ENCODE measurements around the gene CPAMD8.
A peak's percentile ranks its signal among the peaks of the same experiment; 100 is the strongest.

The CPAMD8 gene

GRCh38 chr19:16890461-16891184 is 136.0 kb downstream of the CPAMD8 start:
- H3K27me3 ChIP-seq (ENCODE audit: control insufficient read depth in 2 of 2, insufficient read depth in 2 of 2, low read length in 2 of 2) = no peaks in the 10 kb centered on the region
- no peaks in the 10 kb centered on the region for H3K9me3 ChIP-seq (ENCODE audit: control insufficient read depth in 2 of 2, low read length in 2 of 2)
- H3K36me3 ChIP-seq (ENCODE audit: control insufficient read depth in 2 of 2, insufficient read depth in 2 of 2, low read length in 2 of 2) = no peaks in the 10 kb centered on the region
- no peak overlapping the region for H3K4me3 ChIP-seq (ENCODE audit: low read length in 2 of 2)
- H3K27ac ChIP-seq (ENCODE audit: low read depth in 2 of 2, low read length in 2 of 2) = no peak overlapping the region
- peaks cover 6 to 8% of the 10 kb centered on the region in 2 donors for H3K4me1 ChIP-seq (ENCODE audit: control insufficient read depth in 2 of 2, insufficient read depth in 2 of 2, low read length in 2 of 2)
- no peak overlapping the region for H3K9ac ChIP-seq (ENCODE audit: low read depth in 1 of 2, low read length in 2 of 2)

GRCh38 chr19:16889883-16890460 is 136.6 kb downstream of the CPAMD8 start:
- Histone ChIP-seq H3K4me1 (ENCODE audit: control insufficient read depth in 2 of 2, insufficient read depth in 2 of 2, low read length in 2 of 2) (peaks cover 5 to 8% of the 10 kb centered on the region in 2 donors), H3K9me3 (ENCODE audit: control insufficient read depth in 2 of 2, low read length in 2 of 2) (no peaks in the 10 kb centered on the region), H3K27me3 (ENCODE audit: control insufficient read depth in 2 of 2, insufficient read depth in 2 of 2, low read length in 2 of 2) (no peaks in the 10 kb centered on the region), H3K9ac (ENCODE audit: low read depth in 1 of 2, low read length in 2 of 2) (peak overlapping the region in 1 of 2 donors; percentile 26), H3K27ac (ENCODE audit: low read depth in 2 of 2, low read length in 2 of 2) (peak overlapping the region; percentile 52 to 76), H3K4me3 (ENCODE audit: low read length in 2 of 2) (no peak overlapping the region), H3K36me3 (ENCODE audit: control insufficient read depth in 2 of 2, insufficient read depth in 2 of 2, low read length in 2 of 2) (no peaks in the 10 kb centered on the region)

- Histone ChIP-seq H3K9me3 (ENCODE audit: control insufficient read depth in 2 of 2, low read length in 2 of 2) (no peaks in the 10 kb centered on the region), H3K4me3 (ENCODE audit: low read length in 2 of 2) (peak overlapping the region; percentile 23 to 48), H3K4me1 (ENCODE audit: control insufficient read depth in 2 of 2, insufficient read depth in 2 of 2, low read length in 2 of 2) (peaks cover 5 to 8% of the 10 kb centered on the region in 2 donors), H3K36me3 (ENCODE audit: control insufficient read depth in 2 of 2, insufficient read depth in 2 of 2, low read length in 2 of 2) (no peaks in the 10 kb centered on the region), H3K27me3 (ENCODE audit: control insufficient read depth in 2 of 2, insufficient read depth in 2 of 2, low read length in 2 of 2) (no peaks in the 10 kb centered on the region), H3K9ac (ENCODE audit: low read depth in 1 of 2, low read length in 2 of 2) (peak overlapping the region in 1 of 2 donors; percentile 26), H3K27ac (ENCODE audit: low read depth in 2 of 2, low read length in 2 of 2) (peak overlapping the region; percentile 52 to 76)
Measured at GRCh38 chr19:16889366-16889882, 137.2 kb downstream of the CPAMD8 start.

- Histone ChIP-seq H3K27me3 (ENCODE audit: control insufficient read depth in 2 of 2, insufficient read depth in 2 of 2, low read length in 2 of 2) (no peaks in the 10 kb centered on the region), H3K4me1 (ENCODE audit: control insufficient read depth in 2 of 2, insufficient read depth in 2 of 2, low read length in 2 of 2) (peaks cover under 1 to 5% of the 10 kb centered on the region in 2 donors), H3K9me3 (ENCODE audit: control insufficient read depth in 2 of 2, low read length in 2 of 2) (no peaks in the 10 kb centered on the region), H3K9ac (ENCODE audit: low read depth in 1 of 2, low read length in 2 of 2) (peak within 1 kb of the TSS in 1 of 2 donors; percentile 26), H3K4me3 (ENCODE audit: low read length in 2 of 2) (peak within 1 kb of the TSS; percentile 23 to 48), H3K36me3 (ENCODE audit: control insufficient read depth in 2 of 2, insufficient read depth in 2 of 2, low read length in 2 of 2) (no peaks in the 10 kb centered on the region), H3K27ac (ENCODE audit: low read depth in 2 of 2, low read length in 2 of 2) (peak within 1 kb of the TSS; percentile 52 to 76)
Measured at GRCh38 chr19:16888629-16889365, 137.8 kb downstream of the CPAMD8 start, which contains the start of gene F2RL3. Gene F2RL3 (plus strand): TSS chr19:16888999. CDS start chr19:16889190, 191 bp downstream.

- Histone ChIP-seq H3K9ac (ENCODE audit: low read depth in 1 of 2, low read length in 2 of 2) (no peak overlapping the region), H3K9me3 (ENCODE audit: control insufficient read depth in 2 of 2, low read length in 2 of 2) (peaks cover 0 to under 1% of the 10 kb centered on the region in 2 donors), H3K4me1 (ENCODE audit: control insufficient read depth in 2 of 2, insufficient read depth in 2 of 2, low read length in 2 of 2) (peaks cover 0 to 5% of the 10 kb centered on the region in 2 donors), H3K27me3 (ENCODE audit: control insufficient read depth in 2 of 2, insufficient read depth in 2 of 2, low read length in 2 of 2) (no peaks in the 10 kb centered on the region), H3K4me3 (ENCODE audit: low read length in 2 of 2) (no peak overlapping the region), H3K36me3 (ENCODE audit: control insufficient read depth in 2 of 2, insufficient read depth in 2 of 2, low read length in 2 of 2) (no peaks in the 10 kb centered on the region), H3K27ac (ENCODE audit: low read depth in 2 of 2, low read length in 2 of 2) (peak overlapping the region in 1 of 2 donors; percentile 52)
Measured at GRCh38 chr19:16887353-16888265, 139.0 kb downstream of the CPAMD8 start.

- H3K27ac ChIP-seq (ENCODE audit: low read depth in 2 of 2, low read length in 2 of 2) = peak overlapping the region in 1 of 2 donors; percentile 65
- H3K4me3 ChIP-seq (ENCODE audit: low read length in 2 of 2) = peak overlapping the region in 1 of 2 donors; percentile 26
- no peaks in the 10 kb centered on the region for H3K27me3 ChIP-seq (ENCODE audit: control insufficient read depth in 2 of 2, insufficient read depth in 2 of 2, low read length in 2 of 2)
- H3K4me1 ChIP-seq (ENCODE audit: control insufficient read depth in 2 of 2, insufficient read depth in 2 of 2, low read length in 2 of 2) = peaks cover 0 to 3% of the 10 kb centered on the region in 2 donors
- H3K36me3 ChIP-seq (ENCODE audit: control insufficient read depth in 2 of 2, insufficient read depth in 2 of 2, low read length in 2 of 2) = no peaks in the 10 kb centered on the region
- peaks cover 0 to 4% of the 10 kb centered on the region in 2 donors for H3K9me3 ChIP-seq (ENCODE audit: control insufficient read depth in 2 of 2, low read length in 2 of 2)
- no peak overlapping the region for H3K9ac ChIP-seq (ENCODE audit: low read depth in 1 of 2, low read length in 2 of 2)
Measured at GRCh38 chr19:16886305-16886880, 140.2 kb downstream of the CPAMD8 start.

- Histone ChIP-seq H3K9ac (ENCODE audit: low read depth in 1 of 2, low read length in 2 of 2) (no peak overlapping the region), H3K27me3 (ENCODE audit: control insufficient read depth in 2 of 2, insufficient read depth in 2 of 2, low read length in 2 of 2) (no peaks in the 10 kb centered on the region), H3K27ac (ENCODE audit: low read depth in 2 of 2, low read length in 2 of 2) (no peak overlapping the region), H3K4me1 (ENCODE audit: control insufficient read depth in 2 of 2, insufficient read depth in 2 of 2, low read length in 2 of 2) (peaks cover 0 to 3% of the 10 kb centered on the region in 2 donors), H3K4me3 (ENCODE audit: low read length in 2 of 2) (no peak overlapping the region), H3K36me3 (ENCODE audit: control insufficient read depth in 2 of 2, insufficient read depth in 2 of 2, low read length in 2 of 2) (no peaks in the 10 kb centered on the region), H3K9me3 (ENCODE audit: control insufficient read depth in 2 of 2, low read length in 2 of 2) (peaks cover 0 to 4% of the 10 kb centered on the region in 2 donors)
Measured at GRCh38 chr19:16885166-16885565, 141.4 kb downstream of the CPAMD8 start.

GRCh38 chr19:16883522-16883921 is 143.1 kb downstream of the CPAMD8 start:
- H3K4me1 ChIP-seq (ENCODE audit: control insufficient read depth in 2 of 2, insufficient read depth in 2 of 2, low read length in 2 of 2) = peaks cover 0 to 3% of the 10 kb centered on the region in 2 donors
- H3K9me3 ChIP-seq (ENCODE audit: control insufficient read depth in 2 of 2, low read length in 2 of 2) = peaks cover 0 to 4% of the 10 kb centered on the region in 2 donors
- H3K27ac ChIP-seq (ENCODE audit: low read depth in 2 of 2, low read length in 2 of 2) = no peak overlapping the region
- H3K36me3 ChIP-seq (ENCODE audit: control insufficient read depth in 2 of 2, insufficient read depth in 2 of 2, low read length in 2 of 2) = peaks cover 4 to 13% of the 10 kb centered on the region in 2 donors
- H3K4me3 ChIP-seq (ENCODE audit: low read length in 2 of 2) = no peak overlapping the region
- H3K9ac ChIP-seq (ENCODE audit: low read depth in 1 of 2, low read length in 2 of 2) = no peak overlapping the region
- no peaks in the 10 kb centered on the region for H3K27me3 ChIP-seq (ENCODE audit: control insufficient read depth in 2 of 2, insufficient read depth in 2 of 2, low read length in 2 of 2)

- H3K27ac ChIP-seq (ENCODE audit: low read depth in 2 of 2, low read length in 2 of 2) = no peak overlapping the region
Measured at GRCh38 chr19:16882146-16882545, 144.5 kb downstream of the CPAMD8 start.

More at GRCh38 chr19:16882146-16882545, 144.5 kb downstream of the CPAMD8 start:
- peaks cover 0 to 4% of the 10 kb centered on the region in 2 donors for H3K9me3 ChIP-seq (ENCODE audit: control insufficient read depth in 2 of 2, low read length in 2 of 2)
- H3K4me3 ChIP-seq (ENCODE audit: low read length in 2 of 2) = no peak overlapping the region
- peaks cover 0 to 6% of the 10 kb centered on the region in 2 donors for H3K4me1 ChIP-seq (ENCODE audit: control insufficient read depth in 2 of 2, insufficient read depth in 2 of 2, low read length in 2 of 2)
- H3K27me3 ChIP-seq (ENCODE audit: control insufficient read depth in 2 of 2, insufficient read depth in 2 of 2, low read length in 2 of 2) = no peaks in the 10 kb centered on the region
- H3K9ac ChIP-seq (ENCODE audit: low read depth in 1 of 2, low read length in 2 of 2) = no peak overlapping the region
- peaks cover 17 to 27% of the 10 kb centered on the region in 2 donors for H3K36me3 ChIP-seq (ENCODE audit: control insufficient read depth in 2 of 2, insufficient read depth in 2 of 2, low read length in 2 of 2)

Measured in mucosa of rectum (tissue), 2 donors.